Right lobe of liver (tissue), 6 donors: ENCODE data around the gene REG4. TPM values are rescaled to one million over a fixed set of nuclear protein-coding genes. Genes with fewer than 3 reads are reported as not detected.
"Not testable (repeated sequence)": the region's sequence is repeated elsewhere in the genome, so short reads cannot be mapped to it uniquely, and the experiment has no call there.

ENCODE experiments used
- ATAC-seq, 4 donors: fragments of 200-7000 bp; cut with Tn5 transposase; one replicate each; pipeline ENCODE4 v1.9.1; 2020; ENCODE audit warnings: mild to moderate bottlenecking in 4 of 4, moderate library complexity in 4 of 4
- DNase-seq, 3 donors: peaks; one replicate each; pipeline ENCODE4 v3.0.0-alpha.2; 2020
- H3K27ac ChIP-seq, 3 donors: fragments of 200-600 bp; one replicate each; pipeline ENCODE4 v1.8.0; 2022
- H3K27me3 ChIP-seq, 2 donors: fragments of 200-600 bp; one replicate each; pipeline ENCODE4 v1.8.0; 2022
- H3K36me3 ChIP-seq, 4 donors: fragments of 200-600 bp; sonication (generic) in 1 of 4; one replicate each; pipeline versions ENCODE4 v1.5.1 to v1.8.0; 2017 to 2022; ENCODE audit warnings: control low read depth in 1 of 4
- H3K4me1 ChIP-seq, 4 donors: fragments of 200-600 bp; sonication (generic) in 1 of 4; one replicate each; pipeline versions ENCODE4 v1.5.1 to v1.8.0; 2017 to 2022; ENCODE audit warnings: control low read depth in 1 of 4
- H3K4me3 ChIP-seq, 3 donors: fragments of 200-600 bp; one replicate each; pipeline ENCODE4 v1.8.0; 2022
- H3K9me3 ChIP-seq, 4 donors: fragments of 200-600 bp; sonication (generic) in 1 of 4; one replicate each; pipeline versions ENCODE4 v1.5.1 to v1.8.0; 2017 to 2022; ENCODE audit warnings: control low read depth in 1 of 4
- CTCF ChIP-seq, 4 donors: fragments of 200-600 bp in 3 of 4; fragments of 450-650 bp in 1 of 4; IDR thresholded peaks; one replicate each; pipeline versions ENCODE4 v1.5.1 to v1.8.0; 2016 to 2022; ENCODE audit warnings: antibody characterized with exemption in 4 of 4, mild to moderate bottlenecking in 2 of 4
- POLR2A ChIP-seq: fragments of 450-650 bp; IDR thresholded peaks from one replicate; pipeline ENCODE4 v1.6.1; 2017; ENCODE audit warnings: antibody characterized with exemption, mild to moderate bottlenecking
- WGBS: methylation state at CpG from one replicate; pipeline ENCODE4 v1.1.6; 2018; ENCODE audit warnings: low coverage, low lambda C conversion rate; ENCODE audit not compliant: insufficient coverage; ENCODE audit errors: missing lambda C conversion rate; 5-methylcytosine and 5-hydroxymethylcytosine counted together
- intact Hi-C, 2 donors: fragments of 100-400 bp; cut with DNase I; formaldehyde crosslinking; loops; one replicate each; pipeline versions ENCODE4 v1.11.2 to v1.14.1; 2022
- total RNA-seq, 6 experiments: library from RNA; depleted of rRNA in 2 of 6; stranded (reverse); fragments of >200 nt in 2 of 6; fragmentation: NEBNext Ultra II Directional in 3 of 6; extraction: Animal tissue kit (Norgen Biotek cat#: 25700) in 3 of 6; gene quantifications; one replicate each; pipeline versions ENCODE4 v1.1.0 to v1.2.4, GENCODE V29; 2016 to 2023
- donor health status: DM: no; HTN: yes; CAD: no.
- donor health status: DM: no; HTN: no; CAD: no.
- donor health status: DM: no; HTN: no; CAD: no.
- donor health status: DM: no; HTN: yes; CAD: no.
- donor health status: DM: no; HTN: yes; CAD: no.

REG4 gene
- total RNA-seq, 6 experiments from 2014 or later, result 0.20 TPM; not detected in 5

GRCh38 chr1:119794230-119794875 is 16.9 kb downstream of the REG4 start:
- intact Hi-C loops, result no loop called here
- Histone ChIP-seq H3K9me3 (no peaks in the 10 kb centered on the region), H3K4me3 (no peak overlapping the region), H3K27ac (no peak overlapping the region), H3K27me3 (no peaks in the 10 kb centered on the region), H3K36me3 (no peaks in the 10 kb centered on the region), H3K4me1 (peaks cover 0 to 25% (median 10%) of the 10 kb centered on the region in 4 donors)
- 68% methylated on average over 8 of the region's 8 CpGs for WGBS
- DNase-seq, result no peak
- ATAC-seq, result peak in 1 of 4 donors; percentile 46
- TF ChIP-seq CTCF (IDR thresholded peaks at IDR 0.05) (no peak), POLR2A (no peak)

- DNase-seq, result no peak
- 80% methylated on average over 3 of the region's 4 CpGs for WGBS
- intact Hi-C loops, result no loop called here
- H3K27ac ChIP-seq, result peak overlapping the region; percentile 56 to 94 (median 93)
- no peaks in the 10 kb centered on the region for H3K9me3 ChIP-seq
- no peak overlapping the region for H3K4me3 ChIP-seq
- no peaks in the 10 kb centered on the region for H3K27me3 ChIP-seq
- H3K36me3 ChIP-seq, result no peaks in the 10 kb centered on the region
- TF ChIP-seq CTCF (IDR thresholded peaks at IDR 0.05), result no peak
- no peak for TF ChIP-seq POLR2A
- peaks cover 0 to 36% (median 10%) of the 10 kb centered on the region in 4 donors for H3K4me1 ChIP-seq
- peak in 2 of 4 donors; percentile 37 to 48 for ATAC-seq
These were observed 19.9 kb downstream of the REG4 start for GRCh38 chr1:119791377-119791776.

GRCh38 chr1:119790451-119791198 is 20.6 kb downstream of the REG4 start:
- TF ChIP-seq CTCF (IDR thresholded peaks at IDR 0.05) (no peak), POLR2A (no peak)
- DNase-seq (peak; percentile 60 to 83 (median 76)), ATAC-seq (peak; percentile 84 to 93 (median 90))
- intact Hi-C loops, result no loop called here
- Histone ChIP-seq H3K9me3 (no peaks in the 10 kb centered on the region), H3K4me1 (peaks cover 0 to 40% (median 12%) of the 10 kb centered on the region in 4 donors), H3K27ac (peak overlapping the region; percentile 56 to 94 (median 93)), H3K27me3 (no peaks in the 10 kb centered on the region), H3K36me3 (no peaks in the 10 kb centered on the region), H3K4me3 (no peak overlapping the region)
- 22% methylated on average over 9 of the region's 9 CpGs for WGBS

- no peaks in the 10 kb centered on the region for H3K27me3 ChIP-seq
- no peaks in the 10 kb centered on the region for H3K9me3 ChIP-seq
- TF ChIP-seq CTCF (IDR thresholded peaks at IDR 0.05), result no peak
- no peak for TF ChIP-seq POLR2A
- intact Hi-C loops, result no loop called here
- no peak for ATAC-seq
- H3K4me1 ChIP-seq, result peaks cover 0 to 68% (median 27%) of the 10 kb centered on the region in 4 donors
- no peak overlapping the region for H3K4me3 ChIP-seq
- WGBS, result 18% methylated on average over 2 of the region's 2 CpGs
- no peak for DNase-seq
- H3K27ac ChIP-seq, result peak overlapping the region in 1 of 3 donors; percentile 98
- no peaks in the 10 kb centered on the region for H3K36me3 ChIP-seq
These were observed 23.5 kb downstream of the REG4 start for GRCh38 chr1:119787776-119788175.

GRCh38 chr1:119786473-119787050 is 24.7 kb downstream of the REG4 start:
- H3K4me3 ChIP-seq, H3K36me3 ChIP-seq, ATAC-seq, DNase-seq, H3K9me3 ChIP-seq, H3K27me3 ChIP-seq, intact Hi-C loops: not testable (repeated sequence)
- Histone ChIP-seq H3K4me1 (peaks cover 0 to 73% (median 25%) of the 10 kb centered on the region in 4 donors), H3K27ac (peak overlapping the region in 2 of 3 donors; percentile 31 to 98)
- WGBS, result 29% methylated on average over 1 of the region's 4 CpGs

GRCh38 chr1:119786046-119786445 is 25.2 kb downstream of the REG4 start:
- DNase-seq, result not testable (repeated sequence)
- 32% methylated on average over 6 of the region's 7 CpGs for WGBS

More at GRCh38 chr1:119786046-119786445, 25.2 kb downstream of the REG4 start:
- H3K4me3 ChIP-seq, H3K36me3 ChIP-seq, intact Hi-C loops, H3K9me3 ChIP-seq, H3K27me3 ChIP-seq: not testable (repeated sequence)
- H3K4me1 ChIP-seq, result peaks cover 0 to 72% (median 25%) of the 10 kb centered on the region in 4 donors
- peak overlapping the region; percentile 30 to 98 (median 31) for H3K27ac ChIP-seq
- peak in 1 of 4 donors; percentile 25 for ATAC-seq
